Thyroid gland (tissue), 4 donors: ENCODE data around the gene CLK2. TPM values are rescaled to one million over a fixed set of nuclear protein-coding genes. Genes with fewer than 3 reads are reported as not detected.

ENCODE experiments used
- DNase-seq, 2 donors: peaks; one replicate each; pipeline ENCODE4 v3.0.0-alpha.2; 2019
- H3K27ac ChIP-seq, 3 donors: fragments of 200-600 bp; sonication (generic); 1 replicate in 2 of 3; 2 replicates in 1 of 3; pipeline ENCODE4 v1.5.1; 2016 to 2019; ENCODE audit warnings: mild to moderate bottlenecking in 1 of 3, moderate library complexity in 1 of 3
- H3K27me3 ChIP-seq: fragments of 200-600 bp; sonication (generic); one replicate; pipeline ENCODE4 v1.5.1; 2019
- H3K36me3 ChIP-seq, 2 donors: fragments of 200-600 bp; sonication (generic); one replicate each; pipeline ENCODE4 v1.5.1; 2016 to 2019
- H3K4me1 ChIP-seq, 2 donors: fragments of 200-600 bp; sonication (generic); one replicate each; pipeline ENCODE4 v1.5.1; 2017 to 2019
- H3K4me3 ChIP-seq, 3 donors: fragments of 200-600 bp; sonication (generic); replicated peaks in 1 of 3; 1 replicate in 2 of 3; 2 replicates in 1 of 3; pipeline ENCODE4 v1.5.1; 2016; ENCODE audit warnings: mild to moderate bottlenecking in 1 of 3
- H3K9me3 ChIP-seq: fragments of 200-600 bp; sonication (generic); one replicate; pipeline ENCODE4 v1.5.1; 2017
- POLR2A ChIP-seq, 2 donors: fragments of 450-650 bp; IDR thresholded peaks; one replicate each; pipeline ENCODE4 v1.6.1; 2017; ENCODE audit warnings: antibody characterized with exemption in 2 of 2, mild to moderate bottlenecking in 2 of 2, moderate library complexity in 1 of 2
- WGBS, 2 donors: methylation state at CpG; one replicate each; pipeline ENCODE4 v1.1.5; 2017; 5-methylcytosine and 5-hydroxymethylcytosine counted together
- intact Hi-C: fragments of 100-400 bp; cut with DNase I; formaldehyde crosslinking; loops from one replicate; pipeline ENCODE4 v1.15.1; 2023
- total RNA-seq, 4 donors: library from RNA; depleted of rRNA; stranded (reverse); fragments of >200 nt; gene quantifications; one replicate each; pipeline ENCODE4 v1.2.3, GENCODE V29; 2016
- TF ChIP-seq, protein P1 (sequence below), 6 experiments: fragments of 200-600 bp in 3 of 6; fragments of 450-650 bp in 3 of 6; sonication (generic) in 3 of 6; IDR thresholded peaks; one replicate each; pipeline ENCODE4 v1.5.1; 2016 to 2019; ENCODE audit warnings: antibody characterized with exemption in 6 of 6, mild to moderate bottlenecking in 2 of 6, inconsistent platforms in 1 of 6, moderate library complexity in 1 of 6

The CLK2 gene
- total RNA-seq, 4 donors from 2014 or later: 40.0 to 61.6 (median 56.2) TPM

- Histone ChIP-seq H3K27ac (peak overlapping the region in 1 of 3 donors; percentile 92), H3K27me3 (no peaks in the 10 kb centered on the region), H3K9me3 (no peaks in the 10 kb centered on the region), H3K4me3 (peak overlapping the region in 1 of 3 donors; percentile 34), H3K4me1 (peaks cover 23 to 25% of the 10 kb centered on the region in 2 donors), H3K36me3 (no peaks in the 10 kb centered on the region)
- intact Hi-C loops: loop anchor here (5.0 kb wide), 2 partner anchors 43 to 63 kb away; partner anchors contain the start of genes ENTREP3 and HCN3
- 39 to 55% methylated on average over 10 to 11 of the region's 11 CpGs for WGBS, 2 donors
- TF ChIP-seq, protein P1, sequence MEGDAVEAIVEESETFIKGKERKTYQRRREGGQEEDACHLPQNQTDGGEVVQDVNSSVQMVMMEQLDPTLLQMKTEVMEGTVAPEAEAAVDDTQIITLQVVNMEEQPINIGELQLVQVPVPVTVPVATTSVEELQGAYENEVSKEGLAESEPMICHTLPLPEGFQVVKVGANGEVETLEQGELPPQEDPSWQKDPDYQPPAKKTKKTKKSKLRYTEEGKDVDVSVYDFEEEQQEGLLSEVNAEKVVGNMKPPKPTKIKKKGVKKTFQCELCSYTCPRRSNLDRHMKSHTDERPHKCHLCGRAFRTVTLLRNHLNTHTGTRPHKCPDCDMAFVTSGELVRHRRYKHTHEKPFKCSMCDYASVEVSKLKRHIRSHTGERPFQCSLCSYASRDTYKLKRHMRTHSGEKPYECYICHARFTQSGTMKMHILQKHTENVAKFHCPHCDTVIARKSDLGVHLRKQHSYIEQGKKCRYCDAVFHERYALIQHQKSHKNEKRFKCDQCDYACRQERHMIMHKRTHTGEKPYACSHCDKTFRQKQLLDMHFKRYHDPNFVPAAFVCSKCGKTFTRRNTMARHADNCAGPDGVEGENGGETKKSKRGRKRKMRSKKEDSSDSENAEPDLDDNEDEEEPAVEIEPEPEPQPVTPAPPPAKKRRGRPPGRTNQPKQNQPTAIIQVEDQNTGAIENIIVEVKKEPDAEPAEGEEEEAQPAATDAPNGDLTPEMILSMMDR (IDR thresholded peaks at IDR 0.05): no peak
- TF ChIP-seq POLR2A (IDR thresholded peaks at IDR 0.05): no peak
- DNase-seq: no peak
Measured at GRCh38 chr1:155320252-155320651, 46.9 kb upstream of the CLK2 start.

DNA sequence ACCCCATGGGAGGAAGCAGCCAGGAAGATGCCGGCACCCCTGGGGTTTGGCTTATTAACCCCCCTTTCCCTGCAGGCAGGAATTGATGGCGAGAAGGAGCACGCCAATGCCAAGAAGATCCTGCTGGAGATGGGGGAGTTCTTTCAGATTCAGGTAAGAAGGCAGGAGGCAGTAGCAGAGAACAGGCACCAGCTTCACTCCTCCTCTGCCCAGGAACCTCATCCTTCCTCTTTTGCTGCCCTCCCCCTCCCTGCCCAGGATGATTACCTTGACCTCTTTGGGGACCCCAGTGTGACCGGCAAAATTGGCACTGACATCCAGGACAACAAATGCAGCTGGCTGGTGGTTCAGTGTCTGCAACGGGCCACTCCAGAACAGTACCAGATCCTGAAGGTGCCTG lies 46.2 kb upstream of the CLK2 start:
- H3K27ac ChIP-seq: no peak overlapping the region
- H3K36me3 ChIP-seq: no peaks in the 10 kb centered on the region
- WGBS, 2 donors: 80 to 83% methylated on average over 5 of the region's 5 CpGs
- H3K9me3 ChIP-seq: no peaks in the 10 kb centered on the region
- no peaks in the 10 kb centered on the region for H3K27me3 ChIP-seq
- intact Hi-C loops: no loop called here
- H3K4me3 ChIP-seq: no peak overlapping the region
- peaks cover 22 to 23% of the 10 kb centered on the region in 2 donors for H3K4me1 ChIP-seq
- no peak for DNase-seq
- TF ChIP-seq POLR2A (IDR thresholded peaks at IDR 0.05): no peak
- TF ChIP-seq, protein P1 (IDR thresholded peaks at IDR 0.05): no peak

- Histone ChIP-seq H3K27ac (no peak overlapping the region), H3K27me3 (no peaks in the 10 kb centered on the region), H3K4me3 (no peak overlapping the region), H3K36me3 (no peaks in the 10 kb centered on the region), H3K9me3 (no peaks in the 10 kb centered on the region), H3K4me1 (peaks cover 22 to 23% of the 10 kb centered on the region in 2 donors)
- TF ChIP-seq, protein P1 (IDR thresholded peaks at IDR 0.05): no peak
- 96% methylated on average over 9 of the region's 9 CpGs for WGBS, 2 donors
- intact Hi-C loops: no loop called here
- no peak for DNase-seq
Measured at GRCh38 chr1:155318082-155318481, 44.8 kb upstream of the CLK2 start.

DNA sequence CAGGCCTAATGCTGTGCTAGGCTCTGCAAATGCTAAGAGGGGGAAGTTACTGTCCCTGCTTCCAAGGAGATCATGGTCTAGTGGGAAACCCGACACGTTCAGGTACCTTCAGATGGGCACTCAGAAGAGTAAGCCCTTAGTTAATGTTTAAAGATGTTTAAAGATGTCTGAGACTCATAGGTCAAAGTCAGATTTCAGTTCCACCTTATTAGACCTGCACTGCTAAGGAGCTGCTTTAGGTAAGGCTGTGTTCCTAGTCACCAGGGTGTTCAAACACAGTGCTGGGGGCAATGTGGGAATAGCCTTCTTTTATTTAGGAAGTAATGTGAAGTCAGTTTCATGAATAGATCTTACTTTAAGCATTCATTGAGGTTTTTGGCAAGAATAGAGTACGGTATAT lies 43.6 kb upstream of the CLK2 start:
- Histone ChIP-seq H3K27ac (no peak overlapping the region), H3K27me3 (no peaks in the 10 kb centered on the region), H3K4me3 (no peak overlapping the region), H3K4me1 (peaks cover 12 to 16% of the 10 kb centered on the region in 2 donors), H3K9me3 (no peaks in the 10 kb centered on the region), H3K36me3 (no peaks in the 10 kb centered on the region)
- no peak for DNase-seq
- TF ChIP-seq, protein P1 (IDR thresholded peaks at IDR 0.05): no peak
- TF ChIP-seq POLR2A (IDR thresholded peaks at IDR 0.05): no peak
- WGBS, 2 donors: 90 to 97% methylated on average over 3 of the region's 3 CpGs
- intact Hi-C loops: no loop called here

GRCh38 chr1:155313261-155313660 lies 40.0 kb upstream of the CLK2 start:
- Histone ChIP-seq H3K4me1 (peaks cover 13% of the 10 kb centered on the region in 2 donors), H3K4me3 (no peak overlapping the region), H3K27me3 (no peaks in the 10 kb centered on the region), H3K36me3 (no peaks in the 10 kb centered on the region), H3K9me3 (no peaks in the 10 kb centered on the region), H3K27ac (no peak overlapping the region)
- no peak for DNase-seq
- TF ChIP-seq, protein P1 (IDR thresholded peaks at IDR 0.05): no peak
- TF ChIP-seq POLR2A (IDR thresholded peaks at IDR 0.05): no peak
- intact Hi-C loops: no loop called here
- 84 to 90% methylated on average over 8 of the region's 8 CpGs for WGBS, 2 donors
